Measurements from ENCODE around the gene NELFB. TPM values are rescaled to one million over a fixed set of nuclear protein-coding genes. Genes with fewer than 3 reads are reported as not detected.

NELFB gene
- total RNA-seq, 2 experiments from 2014 or later: 62.6 to 74.8 TPM

DNA sequence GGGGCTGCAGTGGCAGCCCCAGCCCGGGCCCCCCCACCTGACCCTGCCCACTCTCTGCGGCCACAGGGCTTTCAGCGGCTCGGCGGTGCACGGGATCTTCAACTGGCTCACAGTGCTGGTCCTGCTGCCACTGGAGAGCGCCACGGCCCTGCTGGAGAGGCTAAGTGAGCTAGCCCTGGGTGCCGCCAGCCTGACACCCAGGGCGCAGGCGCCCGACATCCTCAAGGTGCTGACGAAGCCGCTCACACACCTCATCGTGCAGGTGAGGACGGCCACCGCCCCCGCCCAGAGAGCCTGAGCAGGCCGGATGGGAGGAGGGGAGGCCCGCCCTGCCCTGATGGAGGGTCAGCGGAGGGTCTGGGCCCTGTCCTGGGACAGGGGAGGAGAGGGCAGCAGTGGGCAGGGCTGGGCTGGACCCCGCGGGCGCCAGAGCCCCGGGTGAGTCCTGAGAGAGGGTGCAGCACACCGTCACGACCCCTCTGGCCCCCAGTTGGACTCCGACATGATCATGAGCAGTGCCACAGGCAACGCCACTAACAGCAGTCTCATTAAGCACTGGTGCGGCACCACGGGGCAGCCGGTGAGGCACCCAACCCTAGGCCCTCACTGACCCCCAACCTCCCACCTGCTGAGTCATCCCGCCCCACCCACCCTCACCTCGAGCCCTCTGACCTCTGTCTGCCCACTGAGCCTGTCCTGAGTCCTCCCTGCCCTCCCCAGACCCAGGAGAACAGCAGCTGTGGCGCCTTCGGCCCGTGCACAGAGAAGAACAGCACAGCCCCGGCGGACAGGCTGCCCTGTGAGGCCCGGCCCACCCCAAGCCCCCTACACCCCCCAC is 21.8 kb upstream of the NELFB start:
- H2AFZ ChIP-seq (ENCODE audit: low read length): no peak overlapping the region
- H3K4me1 ChIP-seq (ENCODE audit: insufficient read depth, low read length, poor library complexity, severe bottlenecking): peaks cover 41% of the 10 kb centered on the region
- no TSS peak for BruUV-seq (replicated peaks)
- no peak overlapping the region for H3K27ac ChIP-seq (ENCODE audit: low read depth, low read length, poor library complexity, severe bottlenecking)
- H3K9me3 ChIP-seq (ENCODE audit: low read length): no peaks in the 10 kb centered on the region
- no peak for DNase-seq (ENCODE audit: low spot score)
- no peak overlapping the region for H3K4me3 ChIP-seq (ENCODE audit: low read depth, low read length, poor library complexity, severe bottlenecking)
- H3K9me2 ChIP-seq (ENCODE audit: insufficient read depth, low read length): no peaks in the 10 kb centered on the region
- ChIA-PET POLR2A (no interaction called here), CTCF (ENCODE audit: unreplicated experiment) (no interaction called here)
- no peaks in the 10 kb centered on the region for H4K20me1 ChIP-seq (ENCODE audit: insufficient read depth, low read length)
- no peak overlapping the region for H3K4me2 ChIP-seq (ENCODE audit: low read length)
- H3K79me2 ChIP-seq (ENCODE audit: insufficient read depth, low read depth, low read length): 0 out of 2 replicates have a peak, but pooled peaks cover 2% of the 10 kb centered on the region
- H3K36me3 ChIP-seq (ENCODE audit: insufficient read depth, low read length): no peaks in the 10 kb centered on the region; the same call in 1 of the 2 replicates
- TF ChIP-seq CTCF (conservative IDR thresholded peaks at IDR 0.05; ENCODE audit: low read length): no peak
- TF ChIP-seq EZH2phosphoT487 (IDR thresholded peaks at IDR 0.05; ENCODE audit: borderline replicate concordance, low read depth, low read length): no peak
- intact Hi-C loops (cut with micrococcal nuclease; ENCODE audit: unreplicated experiment): no loop called here

- ChIA-PET CTCF (ENCODE audit: unreplicated experiment) (no interaction called here), POLR2A (no interaction called here)
- no peaks in the 10 kb centered on the region; the same call in 1 of the 2 replicates for H3K36me3 ChIP-seq (ENCODE audit: insufficient read depth, low read length)
- H4K20me1 ChIP-seq (ENCODE audit: insufficient read depth, low read length): no peaks in the 10 kb centered on the region
- H3K79me2 ChIP-seq (ENCODE audit: insufficient read depth, low read depth, low read length): peaks cover 10% of the 10 kb centered on the region; the same call in 1 of the 2 replicates
- H3K9me3 ChIP-seq (ENCODE audit: low read length): no peaks in the 10 kb centered on the region
- H3K4me1 ChIP-seq (ENCODE audit: insufficient read depth, low read length, poor library complexity, severe bottlenecking): peaks cover 49% of the 10 kb centered on the region
- no peak overlapping the region for H3K27ac ChIP-seq (ENCODE audit: low read depth, low read length, poor library complexity, severe bottlenecking)
- peak overlapping the region; percentile 75; the same call in 1 of the 2 replicates for H3K4me2 ChIP-seq (ENCODE audit: low read length)
- no peak overlapping the region for H3K4me3 ChIP-seq (ENCODE audit: low read depth, low read length, poor library complexity, severe bottlenecking)
- TF ChIP-seq EZH2phosphoT487 (IDR thresholded peaks at IDR 0.05; ENCODE audit: borderline replicate concordance, low read depth, low read length): no peak
- TF ChIP-seq CTCF (conservative IDR thresholded peaks at IDR 0.05; ENCODE audit: low read length): no peak
- BruUV-seq (replicated peaks): no TSS peak
- DNase-seq (ENCODE audit: low spot score): no peak
- no peak overlapping the region for H2AFZ ChIP-seq (ENCODE audit: low read length)
- H3K9me2 ChIP-seq (ENCODE audit: insufficient read depth, low read length): no peaks in the 10 kb centered on the region
- intact Hi-C loops (cut with micrococcal nuclease; ENCODE audit: unreplicated experiment): no loop called here
These were observed 21.0 kb upstream of the NELFB start for GRCh38 chr9:137234055-137234697.
